Measurements from ENCODE around the gene KIF26A.

KIF26A gene

DNA sequence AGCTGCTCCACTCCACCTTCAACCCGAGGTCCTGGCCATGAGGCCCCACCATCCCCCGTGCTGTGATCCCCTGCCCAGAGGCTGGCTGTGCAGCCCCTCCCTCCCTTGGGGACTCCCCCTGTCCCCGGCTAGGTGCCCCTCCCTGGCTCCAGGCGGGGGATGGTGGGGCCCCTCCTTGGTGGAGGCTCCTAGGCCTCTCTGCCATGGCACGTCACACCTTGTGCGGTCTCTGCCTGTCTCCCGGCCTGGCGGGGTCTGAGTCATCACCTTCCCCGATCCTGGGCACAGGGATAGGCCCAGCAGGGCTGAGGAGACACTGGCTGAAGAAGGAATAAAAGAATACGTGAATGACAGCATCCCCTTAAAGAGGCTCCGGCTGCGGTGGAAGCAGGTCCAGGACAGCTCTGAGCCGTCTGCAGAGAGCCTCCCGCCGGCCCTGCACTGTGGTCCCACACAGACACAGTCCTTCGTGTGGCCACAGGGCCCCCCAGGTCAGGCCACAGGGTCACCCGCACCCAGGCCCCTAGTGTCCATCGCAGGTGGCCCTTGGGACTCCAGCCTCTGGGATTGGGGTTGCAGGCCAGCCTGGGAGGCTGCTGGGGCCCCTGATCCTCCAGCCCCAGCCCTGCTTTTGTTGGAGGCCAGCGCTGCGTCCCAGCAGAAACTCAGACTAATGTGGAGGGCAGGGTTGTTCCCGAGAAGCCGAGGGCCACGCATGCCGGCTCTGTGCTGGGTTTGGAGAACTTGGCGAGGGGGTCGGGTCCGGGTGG, 43.6 kb downstream of the KIF26A start:
- no peak for DNase-seq

DNA sequence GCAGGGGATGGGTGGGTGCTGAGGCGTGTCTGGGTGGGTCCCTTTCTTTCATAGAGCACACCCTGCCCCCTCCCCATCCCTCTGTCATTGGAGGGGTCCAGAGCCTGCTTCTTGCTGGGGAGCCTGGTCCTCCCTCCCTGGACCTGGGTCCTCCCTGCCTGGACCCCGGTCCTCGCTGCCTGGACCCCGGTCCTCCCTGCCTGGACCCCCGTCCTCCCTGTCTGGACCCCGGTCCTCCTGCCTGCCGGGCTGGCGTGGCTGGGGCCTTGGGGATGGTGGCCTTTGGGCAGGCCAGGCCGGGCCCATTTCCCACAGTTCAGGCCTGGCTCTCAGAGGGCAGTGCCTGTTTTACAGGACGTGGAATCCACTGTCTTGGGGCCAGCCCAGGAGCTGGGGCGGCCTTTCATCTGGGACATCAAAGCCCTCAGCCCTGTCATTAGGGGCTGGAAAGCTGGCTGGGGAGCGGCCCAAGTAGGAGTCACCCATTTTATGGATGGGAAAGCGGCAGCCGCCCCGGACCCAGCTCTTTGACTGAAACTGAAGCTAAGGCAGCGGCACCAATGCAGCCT, 44.6 kb downstream of the KIF26A start:
- no peak for DNase-seq

DNA sequence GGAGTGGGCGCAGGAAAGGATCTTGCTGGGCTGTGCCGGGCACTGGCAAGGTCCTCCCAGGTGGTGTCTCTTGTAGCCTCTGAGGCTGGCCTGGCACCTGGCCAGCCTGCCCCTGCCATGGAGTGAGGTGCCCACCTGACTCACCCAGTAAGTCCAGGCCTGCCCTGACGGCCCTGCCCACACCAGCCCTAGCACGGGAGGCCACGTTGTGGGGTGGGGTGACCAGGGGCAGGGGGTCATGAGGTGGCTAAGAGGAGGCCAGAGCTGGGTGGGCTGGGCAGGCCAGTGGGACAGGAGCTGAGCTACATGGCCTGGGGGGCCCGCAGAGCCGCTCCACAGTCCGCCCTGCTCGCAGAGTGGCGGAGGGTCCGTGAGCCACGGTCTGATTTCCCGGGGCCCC, 45.4 kb downstream of the KIF26A start:
- DNase-seq = no peak

DNA sequence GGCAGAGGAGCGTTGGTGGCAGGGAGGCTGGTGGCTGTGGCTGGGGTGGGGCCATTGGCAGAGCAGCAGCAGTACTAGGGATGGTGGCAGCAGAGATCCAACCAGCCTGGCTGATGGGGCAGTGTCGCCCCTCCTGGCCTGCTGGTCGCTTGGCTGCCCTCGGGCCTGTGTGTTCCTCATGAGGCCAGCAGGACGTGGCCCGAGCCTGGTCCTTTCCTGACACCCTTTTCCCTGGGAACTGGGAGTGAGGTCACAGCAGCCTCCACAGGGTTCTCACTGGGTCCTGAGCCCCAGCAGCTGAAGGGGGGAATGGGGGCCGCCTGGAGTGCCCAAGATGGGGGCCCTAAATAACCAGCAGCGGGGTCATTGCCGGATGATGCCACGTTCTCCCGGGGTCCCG, 46.1 kb downstream of the KIF26A start:
- DNase-seq = no peak

DNA sequence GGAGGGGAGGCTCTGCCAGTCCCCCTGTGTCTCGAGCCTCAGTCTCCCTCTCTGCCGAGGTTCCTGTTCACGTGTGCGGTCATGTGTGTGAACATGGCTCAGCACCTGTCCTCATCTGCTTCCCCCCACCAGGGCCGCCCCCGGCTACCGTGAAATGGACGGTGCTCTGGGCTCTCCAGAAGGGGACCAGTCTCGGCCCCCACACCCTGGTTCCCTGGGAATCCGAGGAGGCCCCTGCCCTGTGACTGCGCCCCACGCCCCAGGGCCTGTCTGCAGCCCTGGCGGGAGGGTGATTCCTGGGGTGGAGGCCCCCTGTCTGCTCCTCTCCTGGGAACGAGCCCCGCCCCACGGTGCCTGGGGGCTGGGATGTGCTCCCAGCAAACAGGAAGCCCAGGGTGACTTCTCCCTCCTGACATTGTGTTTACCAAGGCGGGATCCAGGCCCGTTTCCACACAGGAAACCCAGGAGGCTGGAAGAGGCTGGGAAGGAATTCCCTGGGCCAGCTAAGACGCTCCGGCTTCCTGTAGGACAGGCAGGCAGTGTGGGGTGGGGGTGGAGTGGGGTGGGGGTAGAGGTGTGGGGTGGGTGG, 46.6 kb downstream of the KIF26A start:
- no peak for DNase-seq

DNA sequence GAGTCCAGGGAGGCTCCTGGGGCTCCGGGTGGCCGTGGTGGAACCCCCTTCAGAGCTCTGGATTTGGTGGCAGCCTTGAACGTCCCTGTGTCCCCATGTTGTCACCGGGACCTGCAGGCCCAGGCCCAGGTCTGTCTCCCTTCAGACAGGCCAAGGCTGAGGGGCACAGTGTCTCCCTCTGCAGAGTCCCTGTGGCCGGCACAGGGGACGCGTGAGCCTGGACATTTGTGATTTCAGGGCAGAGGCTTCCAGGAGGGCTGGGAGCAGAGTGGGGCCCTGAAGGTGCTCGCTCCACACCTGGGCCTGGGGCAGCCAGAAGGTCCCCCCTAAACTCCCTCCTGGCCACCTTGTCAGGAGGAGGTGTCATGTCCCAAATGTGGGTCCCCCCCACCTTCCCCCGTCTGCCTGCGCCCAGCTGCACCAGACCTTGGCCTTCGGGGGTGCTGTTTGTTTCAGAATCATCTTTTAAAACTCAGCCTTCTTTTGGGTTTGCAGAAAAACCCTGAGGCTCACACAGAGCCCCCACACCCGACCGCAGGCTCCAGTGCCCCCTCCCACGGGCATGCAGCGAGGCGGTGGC, 47.6 kb downstream of the KIF26A start:
- DNase-seq = no peak

DNA sequence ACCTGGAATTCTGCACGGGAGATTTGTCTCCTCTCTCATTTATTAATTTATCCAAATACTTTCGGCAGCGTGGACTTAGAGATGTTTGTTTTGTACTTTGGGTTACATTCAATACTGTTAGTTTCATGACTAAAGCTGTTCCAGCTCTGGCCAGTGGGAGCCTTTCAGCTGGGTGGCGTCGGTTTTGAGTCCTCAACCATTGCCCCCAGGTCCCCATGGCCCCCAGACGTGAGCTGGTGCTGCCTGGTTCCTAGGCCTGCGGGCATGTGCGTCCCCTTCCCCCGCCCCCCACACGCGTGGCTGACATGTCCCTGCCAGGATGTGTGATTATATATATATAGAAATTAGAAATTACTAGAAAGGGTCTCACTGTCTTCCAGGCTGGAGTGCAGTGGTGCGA, 48.2 kb downstream of the KIF26A start:
- DNase-seq = no peak

DNA sequence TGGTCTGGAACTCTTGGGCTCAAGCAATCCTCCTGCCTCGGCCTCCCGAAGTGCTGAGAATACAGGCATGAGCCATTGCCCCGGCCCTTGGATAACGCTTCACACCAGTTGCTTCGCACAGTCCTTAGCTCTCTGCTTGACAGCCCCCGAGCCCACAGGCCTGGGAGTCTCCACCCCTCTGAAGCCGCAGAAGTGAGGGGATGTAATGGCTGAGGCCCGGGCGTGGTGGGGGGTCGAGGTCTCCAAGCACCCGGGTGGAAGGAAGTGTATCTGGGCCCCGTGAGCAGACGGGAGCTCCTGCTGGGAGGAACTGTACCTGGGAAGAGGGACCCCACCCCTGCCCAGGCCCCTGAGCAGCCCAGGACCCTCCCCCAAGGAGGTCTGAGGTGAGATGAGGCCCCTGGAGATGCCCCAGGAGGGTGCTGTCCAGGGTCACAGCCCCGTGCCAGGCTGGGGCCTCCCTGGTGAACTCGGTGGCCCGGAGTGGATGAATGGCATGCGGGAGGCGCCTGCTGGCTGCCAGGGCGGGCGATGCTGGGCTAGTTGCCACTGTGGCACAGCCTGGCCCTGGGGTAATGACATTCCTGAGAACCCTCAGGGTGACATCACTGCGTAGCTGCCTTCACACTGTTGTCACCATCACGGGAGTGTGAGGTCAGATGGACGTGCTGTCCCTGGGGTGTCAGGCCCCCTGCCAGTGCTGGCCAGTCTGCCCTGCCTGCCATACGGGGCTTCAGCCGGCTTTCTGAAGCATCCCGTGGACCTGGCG, 48.9 kb downstream of the KIF26A start:
- DNase-seq = no peak

DNA sequence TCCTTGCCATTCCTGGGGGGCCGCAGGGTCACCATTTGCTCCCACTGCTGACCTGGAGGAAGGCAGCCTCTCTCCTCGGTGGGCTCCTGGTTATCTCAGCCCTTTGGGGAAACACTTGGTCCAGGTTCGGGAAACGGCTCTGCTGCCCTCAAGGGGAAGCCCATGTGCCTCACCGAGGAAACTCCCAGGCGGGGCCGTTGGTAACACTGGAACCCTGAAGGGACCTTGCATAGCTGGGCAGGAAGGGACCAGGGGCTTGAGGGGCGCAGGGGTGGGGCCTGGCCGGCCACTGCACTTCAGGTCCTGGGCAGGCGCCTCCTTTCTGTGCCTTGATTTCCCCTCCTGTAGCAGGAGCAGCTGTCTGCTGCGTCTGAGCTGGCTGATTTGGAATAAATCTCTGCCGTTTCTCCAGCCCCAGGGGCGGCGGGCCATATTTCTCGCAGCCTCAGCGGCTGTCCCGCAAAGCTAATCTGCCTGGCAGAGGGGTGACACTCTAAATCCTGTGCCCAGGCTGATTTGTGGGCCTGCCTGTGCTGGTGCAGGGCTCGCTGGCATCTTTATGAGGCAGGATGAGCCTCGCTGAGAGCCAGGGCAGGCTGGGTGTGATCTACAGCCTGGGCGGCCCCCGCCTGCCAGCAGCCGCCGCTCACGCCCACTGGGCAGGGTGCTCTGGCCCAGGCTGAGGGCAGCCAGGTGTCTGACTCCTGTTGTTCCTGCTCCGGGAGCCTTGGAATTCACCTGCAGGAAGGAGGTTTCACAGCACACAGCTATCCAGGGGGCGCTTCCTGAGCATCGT, 49.7 kb downstream of the KIF26A start:
- DNase-seq = no peak

DNA sequence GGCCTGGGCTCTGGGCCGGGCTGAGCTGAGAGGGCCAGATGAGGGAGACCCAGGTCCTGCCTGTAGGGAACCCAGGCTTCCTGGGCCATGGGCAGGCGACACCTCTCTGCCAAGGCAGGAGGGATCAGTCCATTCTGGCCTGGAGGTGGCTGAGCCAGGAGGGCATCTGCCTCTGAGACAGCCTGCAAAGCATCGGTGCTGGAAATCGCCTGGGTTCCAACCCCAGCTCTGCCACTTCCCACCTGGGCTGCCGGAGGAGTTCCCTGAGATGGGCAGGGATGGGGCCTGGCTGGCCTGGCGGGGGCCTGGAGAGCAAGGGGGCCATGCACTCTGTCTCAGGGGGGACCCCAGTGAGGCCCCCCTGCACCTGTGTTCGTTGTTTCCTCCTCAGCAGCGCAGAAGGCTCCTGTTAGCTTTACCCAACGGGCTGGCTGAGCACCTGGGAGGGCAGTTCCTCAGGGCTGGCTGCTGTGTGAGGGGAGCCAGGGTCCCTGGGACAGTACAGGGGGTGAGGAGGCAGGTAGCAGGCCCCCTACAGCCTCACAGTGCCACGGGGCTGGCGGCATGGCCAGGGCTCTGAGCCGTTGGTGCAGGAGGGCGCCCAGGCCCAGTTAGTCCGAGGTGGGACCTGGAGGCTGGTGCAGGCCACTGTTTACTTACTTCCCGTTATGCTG, 50.5 kb downstream of the KIF26A start:
- DNase-seq = no peak

DNA sequence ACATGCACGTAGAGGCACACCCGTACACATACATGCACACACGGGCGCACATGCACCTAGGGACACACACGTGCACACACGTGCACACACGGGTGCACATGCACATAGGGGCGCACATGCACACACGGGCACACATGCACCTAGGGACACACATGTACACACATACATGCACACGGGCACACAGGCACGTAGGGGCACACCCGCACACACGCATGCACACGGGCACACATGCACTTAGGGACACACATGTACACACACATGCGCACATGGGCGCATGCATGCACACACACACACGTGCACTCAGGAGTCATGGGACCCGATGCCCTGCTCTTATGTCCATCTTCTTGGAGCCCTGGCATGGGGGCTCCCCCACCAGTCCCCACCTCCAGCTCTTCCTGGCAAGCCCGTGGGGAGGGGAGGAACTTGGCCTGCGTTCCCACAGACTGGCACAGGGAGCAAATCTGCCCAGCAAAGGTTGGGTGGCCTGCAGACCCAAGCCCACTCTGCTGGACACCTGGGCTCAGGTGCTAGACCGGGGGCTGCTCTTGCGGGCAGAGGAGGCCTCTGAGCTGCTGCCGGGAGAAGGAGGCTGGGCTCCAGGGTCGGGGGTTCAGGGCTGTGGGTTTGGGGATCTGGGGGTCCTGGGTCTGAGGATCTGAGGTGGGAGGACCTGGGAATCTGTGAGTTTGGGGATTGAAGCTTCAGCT, 51.4 kb downstream of the KIF26A start:
- DNase-seq = no peak

DNA sequence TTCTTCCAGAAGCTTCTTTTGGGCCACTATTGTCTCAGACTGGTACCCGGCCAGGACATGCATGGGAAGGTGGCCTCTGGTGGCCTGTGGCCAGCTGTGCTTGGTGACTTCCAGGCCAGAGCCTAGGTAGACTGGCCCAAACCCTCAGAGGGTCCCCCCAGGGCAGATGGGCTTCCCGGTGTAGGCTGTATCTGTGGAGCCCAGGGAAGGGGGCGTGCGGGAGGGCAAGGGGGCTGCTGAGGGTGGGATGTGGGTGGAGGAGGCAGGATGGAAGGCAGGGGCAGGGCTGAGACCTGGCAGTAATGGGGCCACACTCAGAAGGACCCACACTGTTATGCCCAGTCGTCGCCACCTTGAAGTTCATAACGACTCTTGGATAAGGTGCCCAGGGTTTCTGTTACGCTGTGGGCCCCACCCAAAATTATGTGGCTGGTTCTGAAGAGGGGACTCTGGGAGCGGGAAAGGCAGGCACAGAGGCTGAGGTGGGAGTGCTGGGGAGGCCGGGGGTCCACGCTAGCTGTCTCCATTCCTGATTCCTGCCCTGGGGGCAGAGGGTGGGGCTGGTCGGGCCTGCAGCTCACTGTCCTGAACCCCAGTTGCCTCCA, 52.1 kb downstream of the KIF26A start:
- DNase-seq = no peak

DNA sequence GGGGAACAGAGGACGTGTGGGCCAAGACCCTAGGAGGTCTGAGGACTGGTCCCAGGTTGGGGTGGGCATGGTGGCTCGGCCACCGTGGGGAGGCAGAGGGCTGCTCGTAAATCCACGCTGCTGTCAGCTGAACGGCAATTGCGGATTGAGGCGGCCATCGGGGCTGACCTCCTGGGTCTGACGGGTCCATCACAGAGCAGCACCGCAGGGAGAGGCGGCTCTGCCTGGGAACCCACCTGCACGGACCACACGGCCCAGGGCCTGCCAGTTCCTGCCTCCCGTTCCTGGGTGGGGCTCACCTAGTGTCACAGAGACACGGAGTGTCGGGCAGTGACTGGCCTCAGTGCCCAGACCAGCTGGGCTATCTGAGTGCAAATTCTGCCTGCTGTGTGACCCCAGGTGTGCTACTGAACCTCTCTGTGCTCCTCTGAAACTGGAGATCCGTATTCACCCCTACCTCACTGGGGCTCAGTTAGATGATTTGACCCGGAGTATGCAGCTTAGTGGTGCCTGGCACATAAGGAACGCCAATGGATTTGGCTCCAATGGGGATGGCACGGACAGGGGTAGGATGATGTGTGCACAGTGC, 53.1 kb downstream of the KIF26A start:
- no peak for DNase-seq

DNA sequence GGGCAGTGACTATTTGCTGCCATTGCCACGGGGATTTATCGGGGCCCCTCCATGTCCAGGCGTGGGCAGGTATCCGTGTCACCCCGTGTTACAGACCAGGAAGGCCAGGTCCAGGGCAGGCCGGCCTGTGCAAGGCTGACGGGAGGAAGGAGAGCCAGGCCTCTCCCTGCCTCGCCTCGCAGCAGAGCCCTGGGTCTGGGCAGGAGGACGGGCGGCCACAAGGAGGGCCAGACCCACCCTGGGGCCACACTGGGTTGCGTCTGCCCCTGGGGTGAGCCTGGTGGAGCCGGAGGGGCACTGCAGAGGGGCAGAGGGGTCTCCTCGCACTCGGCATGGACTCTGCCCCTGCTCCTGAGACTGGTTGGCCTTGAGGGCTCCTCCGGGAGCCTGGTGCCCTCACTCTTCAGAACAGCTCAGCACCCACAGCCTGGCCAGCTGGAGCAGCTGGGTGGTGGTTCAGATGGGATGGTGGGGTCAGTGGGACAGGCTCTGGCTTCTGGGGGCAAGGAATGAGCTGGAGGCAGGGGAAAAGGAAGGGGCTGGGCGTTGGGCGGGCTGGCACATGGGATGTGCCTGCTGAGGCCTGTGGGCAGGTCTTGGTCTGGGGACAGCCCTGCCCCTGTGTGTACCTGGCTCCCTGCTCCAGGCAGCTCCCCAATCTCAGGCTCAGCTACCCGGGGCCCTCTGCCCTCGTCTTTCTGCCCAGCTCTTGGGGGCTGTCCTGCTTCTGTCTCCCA, 53.9 kb downstream of the KIF26A start:
- DNase-seq = no peak

DNA sequence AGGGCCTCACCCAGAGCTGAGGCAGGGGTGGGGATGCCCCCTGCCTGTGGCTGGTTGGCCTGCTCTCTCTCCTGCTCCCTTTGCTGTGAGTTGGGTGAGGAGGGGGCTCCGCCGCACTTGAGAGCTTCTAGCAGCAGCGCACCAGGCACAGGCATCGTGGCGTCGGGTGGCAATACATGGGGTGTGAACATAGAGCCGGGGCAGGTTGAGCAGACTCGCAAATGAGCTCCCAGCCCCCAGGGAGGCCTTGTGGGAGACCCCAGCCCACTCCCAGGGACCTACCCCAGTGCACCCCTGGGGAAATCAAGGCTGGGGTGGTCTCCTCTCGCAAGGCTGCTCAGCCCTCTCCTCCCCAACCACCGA, 54.5 kb downstream of the KIF26A start:
- DNase-seq = no peak

DNA sequence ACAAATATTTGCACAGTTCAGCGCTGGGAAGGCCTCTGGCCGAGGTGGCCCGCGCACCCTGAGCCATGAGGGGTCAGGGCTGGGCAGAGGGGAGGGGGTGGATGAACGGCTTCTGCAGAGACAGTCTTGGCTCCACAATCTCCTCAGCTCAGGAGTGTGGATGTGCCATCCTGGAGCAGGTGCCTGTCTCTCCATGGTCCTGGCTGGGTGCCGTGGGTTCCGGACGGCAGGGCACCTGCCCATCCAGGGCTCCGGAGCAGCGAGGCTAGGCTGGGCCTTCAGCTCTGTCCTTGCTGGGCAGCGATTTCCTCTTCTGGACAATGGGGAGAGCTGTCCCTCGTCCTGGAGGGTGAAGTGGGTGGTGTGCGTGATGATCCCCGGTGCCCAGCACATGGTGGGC, 55.6 kb downstream of the KIF26A start:
- no peak for DNase-seq

DNA sequence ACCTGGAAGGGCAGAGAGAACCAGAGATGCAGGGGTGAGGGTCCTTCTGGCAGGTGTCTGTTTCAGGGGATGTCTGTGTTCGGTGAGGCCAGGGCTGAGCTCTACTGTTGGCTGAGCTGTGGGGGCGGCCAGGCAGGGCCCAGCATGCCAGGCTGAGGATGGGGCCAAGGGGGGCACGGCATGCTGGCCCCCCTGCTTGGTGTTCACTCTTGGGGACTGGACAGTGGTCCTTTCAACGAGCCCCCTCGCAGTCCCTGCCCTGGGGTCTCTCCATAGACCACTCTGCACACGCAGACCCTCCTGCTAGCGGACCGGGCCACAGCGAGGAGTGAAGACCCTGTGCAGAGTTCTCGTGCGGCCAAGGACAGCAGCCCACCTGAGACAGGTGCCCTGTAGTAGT, 56.3 kb downstream of the KIF26A start:
- no peak for DNase-seq

DNA sequence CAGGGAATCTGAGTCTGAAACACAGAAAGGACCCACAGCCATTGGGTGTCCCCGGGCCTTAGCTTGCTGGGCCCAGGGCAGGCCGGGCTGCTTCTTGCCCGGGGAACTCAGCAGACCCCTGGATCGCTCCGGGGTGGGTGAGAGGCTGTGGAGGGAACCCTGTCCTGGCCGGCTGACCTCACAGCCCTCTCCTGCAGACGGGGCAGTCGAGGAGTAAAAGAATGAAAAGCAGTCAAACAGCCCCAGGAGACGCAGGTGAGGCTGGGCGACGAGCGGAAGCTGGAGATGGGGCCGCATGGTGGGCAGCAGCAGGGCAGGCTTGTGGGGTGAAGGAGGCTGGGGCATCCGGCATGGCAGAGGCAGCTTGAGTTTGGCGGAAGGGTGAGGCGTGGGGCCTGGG, 57.0 kb downstream of the KIF26A start:
- DNase-seq = no peak

DNA sequence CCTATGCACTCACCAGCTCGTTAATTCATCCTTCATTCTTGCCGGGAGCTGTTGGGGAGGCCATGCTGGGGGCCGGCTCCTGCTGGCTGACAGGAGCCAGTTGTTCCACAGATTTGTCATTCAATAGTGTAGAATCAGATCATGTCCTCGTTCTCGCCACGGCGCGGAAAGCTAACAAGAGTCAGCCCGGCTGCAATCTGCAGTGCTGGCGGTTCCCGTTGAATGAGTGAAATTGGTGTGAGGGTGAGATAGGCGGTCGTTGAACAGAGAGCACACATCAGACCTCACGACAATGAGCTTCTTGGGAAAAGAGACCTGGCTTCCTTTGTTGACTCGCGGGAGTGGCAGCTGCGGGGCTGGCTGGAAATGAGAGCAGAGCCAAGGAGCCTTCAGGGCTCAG, 57.5 kb downstream of the KIF26A start:
- DNase-seq = no peak

Data from inflammatory macrophage treated with lipopolysaccharide for 1 hour (primary cell).